ENCODE data around the gene HINFP.

DNA sequence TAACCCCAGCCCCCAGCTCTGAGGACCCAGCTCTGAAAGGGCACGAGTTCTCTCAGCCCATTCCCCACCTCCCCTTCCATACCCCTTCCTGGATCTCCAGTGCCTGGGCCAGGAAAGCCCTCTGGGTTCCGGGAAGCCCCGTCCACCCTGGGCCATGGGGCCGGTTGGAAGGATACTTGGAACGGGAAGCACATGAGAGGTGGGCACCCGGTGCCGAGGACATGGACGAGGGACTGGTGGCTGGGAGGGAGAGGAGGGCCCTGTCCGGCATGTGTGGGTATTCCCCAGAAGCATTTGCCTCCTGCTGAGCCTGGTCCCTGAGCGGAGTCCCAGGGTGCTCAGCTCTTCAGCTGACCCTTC lies 5.2 kb upstream of the HINFP start:
- TF ChIP-seq, protein P1, sequence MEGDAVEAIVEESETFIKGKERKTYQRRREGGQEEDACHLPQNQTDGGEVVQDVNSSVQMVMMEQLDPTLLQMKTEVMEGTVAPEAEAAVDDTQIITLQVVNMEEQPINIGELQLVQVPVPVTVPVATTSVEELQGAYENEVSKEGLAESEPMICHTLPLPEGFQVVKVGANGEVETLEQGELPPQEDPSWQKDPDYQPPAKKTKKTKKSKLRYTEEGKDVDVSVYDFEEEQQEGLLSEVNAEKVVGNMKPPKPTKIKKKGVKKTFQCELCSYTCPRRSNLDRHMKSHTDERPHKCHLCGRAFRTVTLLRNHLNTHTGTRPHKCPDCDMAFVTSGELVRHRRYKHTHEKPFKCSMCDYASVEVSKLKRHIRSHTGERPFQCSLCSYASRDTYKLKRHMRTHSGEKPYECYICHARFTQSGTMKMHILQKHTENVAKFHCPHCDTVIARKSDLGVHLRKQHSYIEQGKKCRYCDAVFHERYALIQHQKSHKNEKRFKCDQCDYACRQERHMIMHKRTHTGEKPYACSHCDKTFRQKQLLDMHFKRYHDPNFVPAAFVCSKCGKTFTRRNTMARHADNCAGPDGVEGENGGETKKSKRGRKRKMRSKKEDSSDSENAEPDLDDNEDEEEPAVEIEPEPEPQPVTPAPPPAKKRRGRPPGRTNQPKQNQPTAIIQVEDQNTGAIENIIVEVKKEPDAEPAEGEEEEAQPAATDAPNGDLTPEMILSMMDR (IDR thresholded peaks at IDR 0.05), result no peak
- TF ChIP-seq POLR2A (IDR thresholded peaks at IDR 0.05) (no peak), POLR2AphosphoS5 (IDR thresholded peaks at IDR 0.05) (no peak)

Data from breast epithelium (tissue), 3 donors.